GM21515 (cell line): ENCODE measurements around the gene PIH1D1.

Experiments
- ATAC-seq: cut with Tn5 transposase; IDR thresholded peaks from one replicate; pipeline ENCODE4 v1.9.1; 2021; ENCODE audit not compliant: unreplicated experiment

The PIH1D1 gene

GRCh38 chr19:49421039-49421877 lies 30.4 kb downstream of the PIH1D1 start:
- ATAC-seq: no peak

DNA sequence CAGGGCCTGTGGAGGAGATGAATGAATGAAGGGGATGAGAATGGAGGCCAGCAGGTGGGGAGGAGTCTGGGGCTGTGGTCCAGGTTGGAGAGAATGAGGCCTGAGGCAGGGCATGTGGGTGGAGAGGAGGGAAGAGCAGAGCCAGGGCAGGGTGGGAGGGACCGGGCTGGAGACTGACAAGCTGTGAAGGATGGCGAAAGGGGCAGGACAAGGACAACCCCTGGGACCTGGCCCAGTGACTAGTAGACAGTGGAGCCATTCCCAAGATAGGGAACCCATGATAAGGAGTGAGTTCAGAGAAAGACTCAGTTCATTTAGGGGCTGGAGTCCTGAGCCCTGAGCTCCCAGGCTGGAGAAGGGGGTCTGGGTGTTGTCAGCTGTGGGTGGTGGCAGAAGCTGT lies 31.4 kb downstream of the PIH1D1 start:
- ATAC-seq: no peak

DNA sequence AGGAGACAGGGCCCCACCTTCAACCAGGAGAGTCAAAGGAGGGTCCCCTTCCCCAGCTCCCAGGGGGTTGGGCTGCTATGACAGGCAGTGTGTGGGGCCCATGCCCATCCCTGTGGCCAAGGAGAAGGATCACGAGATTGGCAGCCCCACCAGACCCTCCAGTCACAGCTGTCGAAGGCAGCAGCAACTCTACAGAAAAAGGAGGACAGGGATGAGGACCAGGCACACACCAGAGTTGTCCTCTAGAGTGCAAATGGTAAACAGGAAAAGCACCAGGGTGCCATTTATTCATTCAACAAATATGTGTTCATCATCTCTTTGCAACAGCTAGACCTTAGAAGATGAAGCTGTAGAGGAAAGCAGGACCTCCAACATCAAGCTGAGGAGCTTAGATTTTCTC lies 32.4 kb downstream of the PIH1D1 start:
- ATAC-seq: no peak

- ATAC-seq: no peak
Observed at GRCh38 chr19:49418511-49418910, 33.1 kb downstream of the PIH1D1 start.

- no peak for ATAC-seq
Observed at GRCh38 chr19:49417088-49417487, 34.5 kb downstream of the PIH1D1 start.

GRCh38 chr19:49415810-49416200 lies 35.8 kb downstream of the PIH1D1 start:
- no peak for ATAC-seq

DNA sequence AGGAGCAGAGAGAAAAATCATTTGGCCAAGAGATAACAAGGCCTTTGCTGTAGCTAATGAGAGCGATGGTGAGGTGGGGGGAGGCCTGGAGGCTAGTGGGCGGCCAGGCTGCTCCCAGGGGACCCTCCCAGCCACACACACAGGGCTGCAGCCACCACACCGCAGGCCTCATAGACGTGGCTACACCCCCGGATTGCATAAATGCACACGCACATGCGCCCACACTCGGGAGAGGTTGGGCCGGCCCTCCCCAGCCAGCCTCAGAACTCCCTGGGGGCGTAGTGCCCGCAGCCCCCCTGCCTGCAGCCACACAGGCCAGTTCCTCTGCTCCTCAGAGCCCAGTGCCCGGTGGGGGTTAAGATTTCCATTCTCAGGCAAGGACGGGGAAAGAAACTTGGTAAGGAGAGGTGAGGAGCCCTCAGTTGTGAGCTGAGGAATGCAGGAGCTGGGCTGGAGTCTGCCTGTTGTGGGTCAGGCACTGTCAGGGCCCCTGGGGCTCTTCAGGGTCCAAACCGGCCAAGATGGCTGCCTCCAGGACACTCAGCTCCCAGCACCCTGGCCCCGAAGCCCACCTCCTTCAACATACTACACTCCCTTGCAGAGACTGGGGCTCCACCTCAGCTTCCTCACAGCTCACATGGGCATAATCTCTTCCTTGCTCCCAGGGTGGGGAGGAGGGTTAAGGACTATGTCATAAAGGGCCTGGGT lies 36.4 kb downstream of the PIH1D1 start:
- ATAC-seq: no peak

DNA sequence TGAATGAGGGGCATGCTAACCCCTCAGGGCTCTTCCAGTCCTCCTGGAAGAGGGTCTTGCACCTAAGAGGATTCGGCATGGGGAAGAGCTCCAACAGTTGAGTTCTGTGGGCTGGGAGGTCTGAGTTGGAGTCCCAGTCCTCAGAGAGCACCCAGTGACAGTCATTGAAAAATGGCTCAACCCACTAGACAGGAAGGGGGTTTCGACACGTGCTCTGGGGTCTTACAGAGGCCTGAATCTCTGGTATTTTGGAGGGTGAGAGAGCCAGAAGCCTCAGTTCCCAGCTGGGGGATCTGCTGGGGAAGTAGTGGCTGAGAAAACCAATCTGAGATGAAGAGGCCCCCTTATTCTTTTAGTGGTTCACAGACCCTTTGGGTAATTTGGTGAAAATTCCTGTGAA lies 37.4 kb downstream of the PIH1D1 start:
- ATAC-seq: no peak

- ATAC-seq: no peak
Observed at GRCh38 chr19:49413348-49413747, 38.3 kb downstream of the PIH1D1 start.

DNA sequence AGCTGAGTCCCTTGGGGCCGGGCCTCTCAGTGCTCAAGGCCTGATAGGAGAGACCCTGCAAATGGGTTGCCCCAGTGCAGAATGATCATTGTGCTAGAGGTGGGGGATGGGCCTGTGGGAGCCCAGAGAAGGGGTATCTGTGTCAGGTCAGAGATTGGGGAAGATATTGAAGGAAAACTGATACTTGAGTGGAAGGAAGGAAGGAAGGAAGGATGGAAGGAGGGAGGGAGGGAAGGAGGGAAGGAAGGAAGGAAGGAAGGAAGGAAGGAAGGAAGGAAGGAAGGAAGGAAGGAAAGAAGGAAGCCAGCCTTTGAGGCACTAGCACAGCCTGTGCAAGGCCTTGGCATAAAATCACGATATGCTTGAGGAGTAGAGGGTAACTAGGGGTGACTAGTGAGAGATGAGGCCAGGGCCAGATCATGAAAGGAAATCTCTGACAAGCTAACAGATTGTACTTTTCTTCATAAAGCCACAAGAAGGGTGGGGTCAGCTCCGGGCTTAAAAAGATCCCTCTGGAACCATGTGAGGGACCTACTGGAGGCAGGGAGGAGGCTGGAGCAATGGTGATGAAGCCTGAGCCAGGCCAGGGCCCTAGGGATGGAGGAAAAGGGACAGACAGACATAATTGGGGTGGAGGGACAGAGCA lies 39.8 kb downstream of the PIH1D1 start:
- ATAC-seq: no peak

DNA sequence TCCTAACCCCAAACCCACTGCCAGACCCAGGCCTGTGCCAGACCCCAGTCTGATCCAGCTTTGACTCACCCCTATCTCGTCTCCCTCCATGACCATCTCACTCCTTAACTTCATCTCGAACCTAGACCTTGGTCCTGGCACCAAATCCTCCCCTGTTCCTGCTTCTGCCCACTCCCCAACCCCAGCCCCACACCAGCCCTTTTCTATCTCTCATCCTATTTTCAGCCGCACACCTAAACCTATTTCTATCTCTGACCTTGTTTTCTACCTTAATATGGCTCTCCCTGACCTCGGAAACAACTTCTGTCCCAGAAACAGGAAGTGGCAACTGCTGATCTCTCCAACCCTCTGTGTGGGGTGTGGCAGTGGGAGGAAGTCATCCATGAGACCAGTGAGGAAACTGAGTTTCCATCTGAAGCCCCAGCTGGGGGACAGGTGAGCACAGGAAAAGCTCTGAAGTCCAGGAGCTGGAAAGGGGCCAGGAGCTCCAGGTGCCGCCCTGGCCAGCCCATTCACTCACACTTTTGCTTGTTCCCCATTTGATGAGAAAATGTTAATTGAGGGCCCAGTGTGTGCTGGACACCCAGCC lies 42.1 kb downstream of the PIH1D1 start:
- no peak for ATAC-seq

- no peak for ATAC-seq
Observed at GRCh38 chr19:49408816-49409440, 42.7 kb downstream of the PIH1D1 start.

GRCh38 chr19:49407482-49408015 lies 44.1 kb downstream of the PIH1D1 start:
- no peak for ATAC-seq

DNA sequence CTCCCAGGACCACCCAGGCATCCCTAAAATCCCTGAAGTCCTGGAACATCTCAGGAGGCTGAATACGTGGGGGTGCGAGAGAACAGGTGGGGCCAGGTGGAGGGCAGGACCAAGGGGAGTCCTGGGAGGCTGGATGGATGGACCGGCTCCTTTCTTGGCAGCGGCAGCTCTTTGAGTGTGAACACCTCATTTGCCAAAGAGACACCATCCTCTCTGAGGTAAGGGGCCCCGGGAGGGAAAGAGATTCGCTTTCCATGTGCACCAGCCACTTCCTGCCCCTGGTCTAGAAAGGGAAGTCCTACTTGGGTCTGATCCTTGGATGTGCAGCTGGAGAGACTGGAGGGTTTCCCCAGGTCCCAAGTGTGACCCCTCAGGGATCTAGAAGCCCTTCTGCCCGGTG lies 44.5 kb downstream of the PIH1D1 start:
- ATAC-seq: no peak

DNA sequence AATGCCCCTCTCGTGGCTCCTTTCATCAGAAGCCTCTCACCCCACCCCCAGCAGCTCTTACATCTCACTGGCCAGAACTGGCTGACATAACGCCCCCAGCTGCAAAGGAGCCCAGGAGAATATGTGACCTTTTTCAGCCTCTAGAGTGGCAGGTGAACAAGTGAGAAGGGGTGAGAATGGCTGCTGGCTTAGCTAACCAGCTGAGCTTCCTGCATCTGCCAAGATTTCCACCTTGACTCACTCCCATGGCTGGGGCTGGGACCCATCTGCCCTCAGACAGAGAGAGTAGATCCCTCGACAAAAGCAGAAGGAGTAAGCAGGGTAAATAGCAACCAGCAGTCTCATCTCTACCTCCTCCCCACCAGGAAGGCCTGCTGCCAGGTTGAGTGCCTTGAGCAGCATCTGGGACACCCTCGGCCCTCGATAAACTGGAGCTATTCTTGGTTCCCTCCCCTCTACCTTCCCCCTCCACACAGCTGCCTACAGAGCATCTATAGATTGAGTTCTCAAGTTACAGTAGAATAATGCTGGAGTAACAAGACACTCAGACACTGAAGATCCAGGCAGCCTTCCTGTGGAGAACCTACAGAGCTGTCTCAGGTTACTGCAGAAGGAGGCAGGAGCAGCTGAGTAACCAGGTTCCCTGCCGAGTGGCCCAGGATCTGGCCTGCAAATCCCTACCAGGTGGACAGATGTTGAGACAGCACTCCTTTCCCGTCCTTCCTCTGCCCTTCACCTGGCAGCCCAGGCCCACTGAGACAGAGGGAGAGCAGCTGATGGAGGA lies 48.0 kb downstream of the PIH1D1 start:
- ATAC-seq: no peak

DNA sequence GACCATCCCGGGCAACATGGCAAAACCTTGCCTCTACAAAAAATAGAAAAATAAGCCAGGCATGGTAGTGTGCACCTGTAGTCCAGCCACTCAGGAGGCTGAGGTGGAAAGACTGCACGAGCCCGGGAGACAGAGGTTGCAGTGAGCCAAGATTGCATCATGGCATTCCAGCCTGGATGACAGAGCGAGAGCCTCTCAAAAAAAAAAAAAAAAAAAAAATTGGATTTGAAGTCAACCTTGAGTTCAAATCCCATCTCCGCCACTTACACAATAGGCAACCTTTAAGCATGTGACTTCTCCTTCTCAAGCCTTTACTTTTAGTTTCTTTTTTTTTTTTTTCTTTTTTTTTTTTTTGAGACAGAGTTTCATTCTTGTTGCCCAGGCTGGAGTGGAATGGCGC lies 51.6 kb downstream of the PIH1D1 start:
- no peak for ATAC-seq

DNA sequence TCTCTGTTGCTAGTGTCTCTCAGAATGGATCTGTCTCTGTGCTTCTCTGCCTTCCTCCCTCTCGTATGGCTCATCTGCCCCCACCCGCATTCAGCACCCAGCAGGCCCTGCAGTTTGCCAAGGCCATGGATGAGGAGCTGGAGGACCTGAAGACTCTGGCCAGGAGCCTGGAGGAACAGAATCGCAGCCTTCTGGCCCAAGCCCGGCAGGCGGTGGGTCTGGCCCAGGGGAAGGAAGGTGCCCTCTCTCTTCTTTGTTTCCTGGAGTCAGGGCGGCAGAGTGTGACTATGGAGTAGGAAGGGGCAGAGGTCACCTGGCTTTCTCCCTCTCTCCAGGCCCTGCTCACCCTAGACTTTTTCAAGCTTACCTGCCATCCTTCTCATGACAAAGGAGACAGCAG lies 52.7 kb downstream of the PIH1D1 start:
- no peak for ATAC-seq

DNA sequence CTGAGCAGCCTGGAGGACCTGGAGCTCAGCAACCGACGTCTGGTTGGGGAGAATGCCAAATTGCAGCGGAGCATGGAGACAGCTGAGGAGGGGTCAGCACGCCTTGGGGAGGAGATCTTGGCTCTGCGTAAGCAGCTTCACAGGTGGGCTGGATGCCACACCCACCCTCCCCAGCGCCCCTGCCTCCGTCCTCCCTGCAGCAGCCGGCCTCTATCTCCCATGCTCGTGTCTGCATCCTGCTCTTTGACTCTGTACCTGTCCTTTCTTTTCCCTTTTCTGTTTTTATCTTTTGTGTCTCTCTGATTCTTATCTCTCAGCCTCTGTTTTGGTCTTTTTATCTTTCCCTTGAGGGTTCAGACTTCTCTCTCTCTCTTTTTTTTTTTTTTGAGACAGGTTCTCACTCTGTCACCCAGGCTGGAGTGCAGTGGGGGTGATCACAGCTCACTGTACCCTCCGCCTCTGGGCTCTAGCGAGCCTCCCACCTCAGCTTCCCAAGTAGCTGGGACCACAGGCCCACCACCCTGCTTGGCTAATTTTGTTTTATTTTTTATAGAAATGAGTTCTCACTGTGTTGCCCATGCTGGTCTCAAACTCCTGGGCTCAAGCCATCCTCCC lies 53.5 kb downstream of the PIH1D1 start:
- ATAC-seq: no peak

DNA sequence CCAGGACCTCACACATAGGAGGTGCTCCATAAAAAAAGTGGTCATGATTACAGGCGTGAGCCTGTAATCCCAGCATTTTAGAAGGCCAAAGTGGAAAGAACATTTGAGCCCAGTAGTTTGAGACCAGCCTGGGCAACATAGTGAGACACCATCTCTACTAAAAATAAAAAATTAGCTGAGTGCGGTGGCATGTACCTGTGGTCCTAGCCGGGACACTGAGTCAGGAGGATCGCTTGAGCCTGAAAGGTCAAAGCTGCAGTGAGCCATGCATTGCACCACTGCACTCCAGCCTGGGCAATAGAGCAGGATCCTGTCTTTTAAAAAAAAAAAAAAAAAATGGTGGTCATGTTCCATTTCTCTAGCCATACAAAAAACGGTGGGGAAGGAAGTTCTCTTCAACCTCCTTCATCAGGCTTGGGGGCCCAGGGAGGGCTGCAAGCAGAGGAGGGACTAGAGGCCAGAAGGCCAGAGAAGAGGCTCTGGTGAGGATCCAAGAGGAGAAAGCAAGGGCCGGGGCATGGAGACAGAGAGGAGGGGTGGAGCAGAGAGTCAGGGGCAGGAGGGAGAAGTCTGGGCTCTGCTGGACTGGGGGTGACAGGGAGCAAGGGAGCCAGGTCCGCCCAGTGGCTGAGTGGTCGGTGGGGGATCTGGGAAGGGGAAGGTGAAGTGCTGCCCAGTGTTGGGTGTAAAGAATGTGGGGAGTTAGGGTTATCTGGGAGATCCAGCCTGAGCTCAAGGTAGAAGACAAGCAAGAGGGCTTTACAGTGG lies 54.7 kb downstream of the PIH1D1 start:
- ATAC-seq: no peak
